GM21619 (cell line): ENCODE data around the gene ARID3B.
"Not testable (repeated sequence)": the region's sequence is repeated elsewhere in the genome, so short reads cannot be mapped to it uniquely, and the experiment has no call there.

Source experiments
- ATAC-seq: cut with Tn5 transposase; IDR thresholded peaks from one replicate; pipeline ENCODE4 v1.9.1; 2021; ENCODE audit not compliant: unreplicated experiment

ARID3B gene, protein sequence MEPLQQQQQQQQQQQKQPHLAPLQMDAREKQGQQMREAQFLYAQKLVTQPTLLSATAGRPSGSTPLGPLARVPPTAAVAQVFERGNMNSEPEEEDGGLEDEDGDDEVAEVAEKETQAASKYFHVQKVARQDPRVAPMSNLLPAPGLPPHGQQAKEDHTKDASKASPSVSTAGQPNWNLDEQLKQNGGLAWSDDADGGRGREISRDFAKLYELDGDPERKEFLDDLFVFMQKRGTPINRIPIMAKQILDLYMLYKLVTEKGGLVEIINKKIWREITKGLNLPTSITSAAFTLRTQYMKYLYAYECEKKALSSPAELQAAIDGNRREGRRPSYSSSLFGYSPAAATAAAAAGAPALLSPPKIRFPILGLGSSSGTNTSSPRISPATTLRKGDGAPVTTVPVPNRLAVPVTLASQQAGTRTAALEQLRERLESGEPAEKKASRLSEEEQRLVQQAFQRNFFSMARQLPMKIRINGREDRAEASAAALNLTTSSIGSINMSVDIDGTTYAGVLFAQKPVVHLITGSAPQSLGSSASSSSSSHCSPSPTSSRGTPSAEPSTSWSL

GRCh38 chr15:74540761-74541493 lies at the start of gene ARID3B:
TSS of gene ARID3B (plus strand) at chr15:74541220. CDS start at chr15:74543937, 2,717 bp downstream.
- ATAC-seq, result peak; percentile 85

DNA sequence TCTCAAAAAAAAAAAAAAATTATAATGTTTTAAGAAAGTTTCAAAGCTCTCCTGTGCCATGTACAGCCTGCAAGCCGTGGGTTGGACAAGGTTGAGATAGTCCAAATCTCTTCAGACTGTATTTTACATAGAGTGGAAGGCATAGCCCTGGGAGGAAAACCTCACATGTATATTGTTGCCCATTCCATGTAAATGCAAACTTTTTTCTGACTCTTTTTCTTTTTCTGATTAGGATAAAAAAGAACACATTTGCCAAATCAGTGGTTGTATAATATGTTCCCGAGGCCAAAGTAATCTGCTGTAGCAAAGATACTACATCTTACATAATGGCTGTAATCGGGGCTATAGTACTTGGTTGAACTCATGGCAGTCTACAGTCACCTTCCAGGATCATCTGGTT lies 44.4 kb upstream of the ARID3B start:
- no peak for ATAC-seq

DNA sequence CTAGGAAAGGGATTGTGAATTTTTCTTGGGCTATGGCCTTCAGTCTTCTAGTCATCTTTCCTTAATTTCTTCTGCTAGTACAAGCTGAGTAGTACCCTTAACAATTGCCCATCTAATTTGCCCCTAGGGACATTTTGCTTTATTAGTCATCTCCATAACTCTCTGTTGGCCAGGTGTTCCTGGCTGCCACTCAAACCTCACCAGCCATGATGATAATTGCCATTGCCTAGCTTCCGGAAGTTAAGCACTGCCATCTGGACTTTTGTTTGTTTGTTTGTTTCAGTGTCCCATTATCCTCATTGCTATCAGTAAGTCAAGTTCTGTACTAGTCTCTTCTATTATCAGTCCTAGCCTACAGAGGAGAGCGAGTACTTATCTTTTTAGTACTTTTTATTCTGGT lies 43.4 kb upstream of the ARID3B start:
- ATAC-seq, result no peak

DNA sequence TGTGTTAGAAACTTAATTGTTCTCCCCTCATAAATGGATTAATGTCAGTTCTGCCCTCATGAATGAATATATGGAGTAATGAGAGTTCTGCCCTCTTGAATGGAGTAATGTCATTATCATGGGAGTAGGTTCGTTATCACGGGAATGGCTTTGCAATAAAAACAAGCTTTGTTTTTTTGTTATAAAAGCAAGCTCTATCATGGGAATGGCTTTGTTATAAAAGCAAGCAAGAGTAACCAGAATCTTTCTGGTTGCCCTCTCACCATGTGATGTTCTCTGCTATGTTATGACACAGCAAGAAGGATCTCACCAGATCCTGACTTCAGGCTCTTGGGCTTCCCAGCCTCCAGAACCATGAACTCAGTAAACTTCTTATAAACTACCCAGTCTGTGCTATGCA lies 41.7 kb upstream of the ARID3B start:
- no peak for ATAC-seq

DNA sequence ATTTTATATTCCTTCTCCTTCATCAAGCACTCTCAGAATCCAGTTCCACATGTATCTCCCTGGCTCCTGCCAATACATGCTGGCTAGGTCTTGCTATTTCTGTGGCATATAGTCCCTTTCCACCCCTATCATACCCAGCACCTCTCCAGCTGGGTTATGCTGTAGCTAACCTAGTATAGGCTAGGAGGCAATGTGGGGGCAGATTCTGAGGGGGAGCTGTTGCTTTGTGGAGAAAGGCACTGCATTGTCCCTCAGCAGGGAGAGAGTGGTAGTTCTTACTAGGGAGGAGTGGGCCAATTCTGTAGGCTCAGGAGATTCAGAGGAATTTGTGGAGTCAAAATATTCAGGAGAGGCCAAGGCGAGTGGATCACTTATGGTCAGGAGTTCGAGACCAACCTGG lies 40.6 kb upstream of the ARID3B start:
- ATAC-seq, result no peak

DNA sequence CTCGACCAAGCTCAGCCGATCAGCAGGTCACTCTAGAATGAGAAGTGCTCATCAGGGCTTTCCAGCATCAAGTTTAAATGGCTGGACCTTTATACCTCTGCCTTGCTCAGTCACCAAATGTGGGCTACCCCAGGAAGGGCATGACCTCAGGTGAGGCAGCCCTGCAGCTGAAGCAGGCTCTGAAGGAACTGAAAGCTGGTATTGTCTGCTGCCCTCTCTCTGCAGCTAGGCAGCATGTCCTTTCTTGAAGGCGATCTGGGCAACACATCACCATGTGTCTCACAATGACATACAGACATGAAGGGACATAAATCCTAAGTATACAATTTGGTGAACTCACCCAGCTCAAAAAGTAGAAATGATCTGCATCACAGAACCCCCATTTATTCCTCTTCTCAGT lies 38.7 kb upstream of the ARID3B start:
- ATAC-seq, result no peak

- ATAC-seq, result no peak
Observed at GRCh38 chr15:74504418-74504817, 36.6 kb upstream of the ARID3B start.

DNA sequence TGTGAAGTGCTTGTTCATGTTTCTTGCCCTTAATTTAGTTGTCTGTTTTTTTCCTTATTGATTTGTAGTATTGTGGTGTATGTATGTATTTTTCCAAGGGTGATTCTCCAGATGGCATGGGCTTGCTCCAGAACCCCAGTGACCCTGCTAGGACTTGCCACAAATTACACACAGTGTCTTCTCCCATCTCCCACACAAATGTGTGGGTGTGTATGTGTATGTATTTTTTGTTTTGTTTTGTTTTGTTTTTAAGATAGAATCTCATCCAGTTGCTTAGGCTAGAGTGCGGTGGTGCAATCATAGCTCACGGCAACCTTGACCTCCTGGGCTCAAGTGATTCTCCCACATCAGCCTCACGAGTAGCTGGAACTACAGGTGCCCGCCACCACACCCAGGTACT lies 36.2 kb upstream of the ARID3B start:
- no peak for ATAC-seq

- ATAC-seq, result no peak
Observed at GRCh38 chr15:74505837-74506514, 35.0 kb upstream of the ARID3B start.

- ATAC-seq, result no peak
Observed at GRCh38 chr15:74506515-74506840, 34.5 kb upstream of the ARID3B start.

DNA sequence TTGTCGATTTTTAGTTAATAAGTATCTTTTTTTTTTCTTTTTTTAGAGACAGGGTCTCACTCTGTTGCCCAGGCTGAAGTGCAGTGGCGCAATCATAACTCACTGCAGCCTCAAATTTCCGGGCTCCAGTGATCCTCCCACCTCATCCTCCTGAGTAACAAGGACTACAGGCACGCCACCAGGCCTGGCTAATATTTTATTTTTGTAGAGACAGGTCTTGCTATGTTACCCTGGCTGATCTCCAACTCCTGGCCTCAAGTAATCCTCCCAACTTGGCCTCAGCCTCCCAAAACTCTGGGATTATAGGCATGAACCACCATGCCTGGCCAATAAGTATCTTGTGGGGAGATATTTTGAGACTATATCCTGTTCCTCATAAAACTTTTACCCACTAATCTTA lies 29.4 kb upstream of the ARID3B start:
- peak; percentile 55 for ATAC-seq

DNA sequence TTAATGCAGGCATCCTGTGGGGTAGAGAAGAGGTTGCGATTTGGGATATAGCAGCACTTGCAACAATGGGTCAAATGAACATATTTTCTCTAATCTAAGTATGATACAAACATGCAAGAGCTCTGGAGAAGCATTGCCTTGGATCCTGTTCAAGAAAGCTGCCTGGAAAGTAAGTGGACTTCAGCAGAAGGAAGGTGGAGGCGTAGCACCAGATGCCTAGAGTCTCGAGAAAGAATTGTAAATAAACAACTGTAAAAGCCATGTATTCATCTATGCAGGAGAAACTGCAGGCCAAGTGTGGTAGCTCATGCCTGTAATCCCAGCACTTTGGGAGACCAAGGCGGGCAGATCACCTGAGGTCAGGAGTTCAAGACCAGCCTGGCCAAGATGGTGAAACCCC lies 27.0 kb upstream of the ARID3B start:
- not testable (repeated sequence) for ATAC-seq

DNA sequence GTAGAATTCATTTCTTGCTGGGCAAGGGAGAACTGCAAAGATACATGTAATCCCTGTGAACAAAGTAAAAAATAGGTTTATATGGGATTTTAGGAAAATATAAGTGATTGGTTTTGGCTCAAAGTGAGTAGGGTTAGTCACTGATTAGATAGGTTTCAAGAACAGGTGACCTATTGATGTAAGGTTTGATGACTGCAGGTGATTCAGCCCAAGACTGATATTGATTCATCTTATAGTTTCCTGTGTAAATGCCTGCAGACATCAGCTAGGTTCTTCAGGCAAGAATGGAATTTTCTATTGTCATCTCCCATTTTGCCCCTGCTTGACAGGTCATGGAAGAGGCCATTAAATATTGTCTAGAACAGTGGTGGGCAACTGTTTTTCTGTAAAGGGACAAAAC lies 23.9 kb upstream of the ARID3B start:
- ATAC-seq, result no peak

- no peak for ATAC-seq
Observed at GRCh38 chr15:74519311-74519710, 21.7 kb upstream of the ARID3B start.

DNA sequence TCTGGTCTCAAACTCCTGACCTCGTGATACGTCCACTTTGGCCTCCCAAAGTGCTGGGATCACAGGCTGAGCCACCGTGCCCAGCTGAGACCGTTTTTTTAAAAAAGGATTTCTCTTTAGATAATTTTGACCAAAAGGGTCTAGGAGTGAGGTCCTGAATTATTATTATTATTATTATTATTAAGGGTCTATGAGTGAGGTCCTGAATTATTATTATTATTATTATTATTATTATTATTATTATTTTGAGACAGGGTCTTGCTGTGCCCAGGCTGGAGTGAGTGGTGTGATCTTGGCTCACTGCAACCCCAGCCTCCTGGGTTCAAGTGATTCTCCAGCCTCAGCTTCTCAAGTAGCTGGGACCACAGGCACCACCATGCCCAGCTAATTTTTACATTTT lies 20.6 kb upstream of the ARID3B start:
- no peak for ATAC-seq

- ATAC-seq, result no peak
Observed at GRCh38 chr15:74523982-74524381, 17.0 kb upstream of the ARID3B start.

GRCh38 chr15:74525309-74525708 lies 15.7 kb upstream of the ARID3B start:
- no peak for ATAC-seq

- no peak for ATAC-seq
Observed at GRCh38 chr15:74525945-74526344, 15.1 kb upstream of the ARID3B start.

DNA sequence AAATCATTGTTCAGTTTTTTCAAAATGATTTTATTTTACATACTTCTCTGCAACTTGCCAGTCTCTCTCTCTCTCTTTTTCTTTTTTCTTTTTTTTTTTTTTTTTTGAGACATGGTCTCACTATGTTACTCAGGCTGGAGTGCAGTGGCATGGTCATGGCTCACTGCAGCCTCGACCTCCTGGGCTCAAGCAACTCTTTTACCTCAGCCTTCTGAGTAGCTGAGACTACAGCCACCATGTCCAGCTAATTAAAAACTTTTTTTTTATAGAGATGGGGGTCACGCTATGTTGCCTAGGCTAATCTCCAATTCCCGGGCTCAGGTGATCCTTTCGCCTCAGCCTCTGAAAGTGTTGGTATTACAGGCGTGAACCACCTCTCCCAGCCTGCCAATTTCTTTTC lies 12.1 kb upstream of the ARID3B start:
- no peak for ATAC-seq

- no peak for ATAC-seq
Observed at GRCh38 chr15:74529921-74530320, 11.1 kb upstream of the ARID3B start.

DNA sequence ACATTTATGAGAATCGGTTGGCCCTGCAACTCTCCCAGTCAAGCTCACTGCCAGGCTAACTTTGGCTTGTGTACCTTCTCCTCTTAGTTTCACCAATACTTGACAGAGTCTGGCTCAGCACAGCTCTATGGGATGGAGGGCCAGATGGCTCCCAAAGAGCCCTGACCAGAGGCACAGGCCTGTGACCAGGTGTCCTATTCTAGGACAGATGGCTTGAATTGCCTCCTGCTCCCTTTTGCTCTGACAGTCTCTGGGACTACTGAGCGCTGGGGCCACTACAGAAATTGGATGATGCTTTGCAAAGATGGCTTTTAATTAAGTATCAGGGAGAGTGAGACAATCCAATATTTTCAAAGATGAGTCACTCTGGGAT lies 10.3 kb upstream of the ARID3B start:
- no peak for ATAC-seq
